NCI-H82 (cell line): ENCODE data around the gene LMF1.
"Not testable (repeated sequence)": the region's sequence is repeated elsewhere in the genome, so short reads cannot be mapped to it uniquely, and the experiment has no call there.

ENCODE experiments used
- DNase-seq: peaks from one replicate; lab custom pipeline; 2025; lab: John Stamatoyannopoulos, UW

The LMF1 gene

DNA sequence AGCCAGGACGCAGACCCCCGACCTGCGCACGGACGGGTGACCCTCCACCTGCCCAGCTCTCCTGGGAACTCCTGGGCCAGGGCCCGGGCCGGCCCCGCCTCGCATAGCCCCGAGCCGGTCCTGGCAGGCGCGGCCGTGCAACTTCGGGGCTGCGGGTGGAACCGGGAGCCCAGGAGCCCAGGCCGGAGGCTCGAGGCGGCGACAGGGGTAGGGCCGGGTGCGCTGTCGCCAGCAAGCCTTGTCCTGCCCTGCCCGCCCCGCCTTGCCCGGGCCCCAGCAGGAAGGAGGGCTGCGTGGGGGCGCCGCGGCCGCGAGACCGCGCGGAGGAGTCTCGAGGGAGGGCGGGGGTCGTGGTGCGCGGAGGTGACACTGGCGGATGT, 408 bp downstream of the LMF1 start:
- no peak for DNase-seq

DNA sequence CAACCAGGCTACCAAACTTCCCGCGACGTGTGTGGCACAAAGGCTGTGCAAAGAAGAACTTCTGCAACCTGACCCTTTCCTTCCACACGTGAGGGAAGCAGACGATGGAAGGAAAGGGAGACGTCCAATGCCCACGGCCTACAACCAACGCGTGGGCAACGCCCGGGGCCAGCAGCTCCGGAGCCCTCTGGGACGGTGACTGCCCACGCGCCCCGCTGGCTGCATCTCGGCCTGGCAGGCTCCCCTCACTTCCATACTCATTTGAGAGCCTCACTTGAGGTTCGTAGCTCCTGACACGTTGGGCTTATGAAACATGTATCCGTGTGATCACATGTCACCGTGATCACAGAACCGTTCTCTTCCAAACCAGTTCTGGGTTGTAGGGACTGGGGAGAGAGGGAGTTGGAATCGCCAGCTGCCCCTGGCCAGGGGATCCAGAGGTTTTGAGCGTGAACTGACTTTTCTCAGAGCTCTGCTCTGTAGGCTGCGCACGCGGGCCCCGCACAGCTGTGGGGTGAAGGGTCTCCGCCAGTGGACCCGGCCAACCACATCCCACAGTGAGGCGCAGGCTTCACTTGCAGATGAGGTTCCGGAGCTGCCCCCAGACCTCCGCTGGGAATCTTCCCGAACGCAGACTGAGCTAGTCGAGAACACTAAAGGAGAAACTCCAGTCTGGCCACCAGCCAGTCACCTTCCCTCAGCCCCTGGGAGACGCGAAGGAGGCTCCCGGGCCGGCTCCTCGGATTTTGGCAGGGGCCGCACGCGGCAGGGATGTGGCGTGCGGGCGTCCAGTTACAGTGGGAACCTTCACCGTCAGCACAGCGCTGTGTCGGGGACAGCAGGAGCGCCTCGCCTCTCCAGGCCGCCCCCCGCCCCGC, 1.0 kb downstream of the LMF1 start:
- DNase-seq: no peak

DNA sequence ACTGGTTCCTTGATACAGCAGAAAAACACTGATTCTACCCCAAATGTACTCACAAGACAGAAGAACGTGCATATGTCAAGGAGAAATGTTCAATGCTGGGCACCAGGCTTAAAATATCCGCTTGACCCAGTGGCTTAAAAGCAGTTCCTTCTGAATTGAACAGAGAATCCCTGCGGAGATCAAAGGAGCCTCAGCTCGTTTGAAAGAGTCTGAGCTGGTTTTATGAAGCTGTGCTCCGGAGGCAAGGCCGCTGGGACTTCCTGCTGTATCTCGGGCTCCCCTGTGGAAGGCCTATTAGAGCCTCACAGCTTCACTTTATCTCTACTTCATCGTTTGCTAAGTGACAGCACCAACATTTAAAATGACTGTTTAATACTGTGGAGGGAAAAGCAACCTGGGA, 2.2 kb downstream of the LMF1 start:
- no peak for DNase-seq

DNA sequence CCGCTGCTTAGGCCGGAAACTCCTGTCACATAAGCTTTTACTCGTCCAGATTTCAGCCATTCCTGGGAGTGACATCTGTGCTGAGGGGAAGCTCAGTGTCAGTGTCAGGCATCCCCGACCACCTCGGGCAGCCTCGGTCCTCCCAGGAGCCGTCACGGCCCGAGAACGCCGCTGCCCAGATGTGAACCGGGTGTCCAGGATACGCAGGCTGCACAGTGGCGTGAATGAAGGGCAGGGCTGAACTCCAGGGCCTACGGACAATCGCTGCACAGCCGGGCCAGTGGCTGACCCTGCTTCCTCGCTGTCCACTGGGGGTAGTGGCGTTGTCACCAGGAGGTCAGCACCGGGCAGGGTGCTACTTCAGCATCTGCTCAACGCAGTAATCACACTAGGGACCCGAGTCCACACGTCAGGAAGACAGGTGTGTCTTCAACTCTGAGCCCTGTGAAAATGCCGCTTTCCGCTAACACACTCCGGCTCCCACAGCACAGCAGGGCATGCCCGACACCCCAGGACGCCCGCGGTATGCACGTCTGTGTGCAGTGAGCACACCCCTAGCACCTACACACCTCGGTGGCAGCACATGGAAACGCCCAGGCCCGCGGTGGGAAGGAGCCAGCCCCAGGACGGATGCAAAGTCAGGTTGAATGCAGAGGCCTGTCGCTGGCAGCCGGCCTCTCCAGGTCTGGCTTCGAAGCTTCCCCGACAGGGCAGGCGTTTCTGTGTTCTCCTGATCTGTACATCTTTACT, 3.1 kb downstream of the LMF1 start:
- no peak for DNase-seq

DNA sequence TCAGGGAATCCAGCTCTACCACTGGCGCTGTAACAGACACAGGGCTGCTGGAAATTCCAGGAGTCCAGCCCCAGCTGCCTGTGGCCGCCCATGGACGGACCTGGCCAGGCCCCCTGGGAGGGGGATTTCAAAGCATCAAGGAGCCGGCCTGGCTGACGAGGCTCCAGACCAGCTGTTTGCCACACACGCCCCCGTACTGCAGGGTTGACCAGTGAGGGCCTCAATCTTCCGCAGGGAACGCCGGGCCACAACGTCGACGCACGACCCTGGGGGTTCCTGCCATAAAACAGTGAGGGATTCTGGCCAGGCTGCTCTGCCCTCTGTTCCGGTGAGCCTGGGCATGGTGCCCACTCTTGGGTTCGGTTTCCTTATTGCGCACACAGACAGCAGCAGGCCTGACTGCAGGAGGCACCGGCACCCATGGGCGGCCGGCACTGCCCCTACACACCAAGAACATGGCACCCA, 3.7 kb downstream of the LMF1 start:
- DNase-seq: no peak

DNA sequence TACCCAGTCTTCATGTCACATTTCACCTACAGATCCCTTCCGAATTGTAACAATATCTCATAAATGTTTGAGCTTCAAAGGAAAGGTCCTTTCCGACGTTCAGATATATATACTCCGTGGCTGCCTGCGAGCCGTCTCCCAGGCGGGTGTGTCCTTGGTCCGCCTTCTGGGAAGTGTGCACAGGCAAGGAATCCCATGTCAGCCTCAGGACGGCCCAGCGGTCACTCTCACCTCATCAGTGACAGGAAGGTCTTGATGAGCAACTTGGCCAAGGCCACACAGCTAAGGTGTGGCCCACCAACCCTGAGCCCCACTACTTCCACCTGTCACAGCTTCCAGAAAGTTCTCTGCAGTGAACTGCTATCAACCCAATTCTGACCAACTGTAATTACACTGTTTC, 4.3 kb downstream of the LMF1 start:
- no peak for DNase-seq

DNA sequence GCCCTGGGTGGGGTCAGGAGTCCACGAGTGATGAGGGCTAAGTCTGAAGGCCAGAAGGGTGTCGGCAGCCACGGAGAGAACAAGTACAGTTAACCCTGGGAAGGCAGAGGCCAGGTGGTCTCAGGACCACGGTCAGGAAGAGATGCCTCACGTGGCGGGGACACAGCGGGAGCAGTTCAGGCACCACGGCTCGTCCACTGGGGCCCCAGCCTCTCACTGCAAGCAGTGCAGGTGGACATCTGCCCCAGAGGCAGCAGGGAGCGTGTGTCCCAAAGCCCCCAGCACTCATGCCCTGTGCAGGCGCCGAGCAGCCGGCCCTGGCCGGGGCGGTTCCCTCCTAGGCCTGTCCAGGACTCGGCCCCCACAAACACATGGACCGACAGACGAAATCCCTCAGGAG, 4.7 kb downstream of the LMF1 start:
- no peak for DNase-seq

DNA sequence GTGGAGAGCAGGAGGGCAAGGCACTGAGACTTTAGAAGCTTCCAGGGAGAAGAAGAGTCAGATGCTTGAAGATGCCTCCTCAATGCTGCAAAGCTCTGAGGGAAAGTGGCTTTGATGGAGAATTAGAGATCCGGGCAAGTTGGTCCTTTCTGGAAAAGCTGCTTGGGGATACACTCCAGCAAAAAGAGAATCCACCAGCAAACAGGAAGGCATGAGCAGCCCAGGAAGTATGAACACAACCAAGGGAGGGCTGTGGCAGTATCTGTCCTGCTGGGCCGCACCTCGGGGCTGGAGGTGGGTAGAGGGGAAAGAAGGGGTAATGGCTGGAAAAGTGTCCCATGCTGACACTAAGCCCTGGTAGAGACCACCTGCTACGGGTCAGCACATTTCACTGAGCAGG, 5.3 kb downstream of the LMF1 start:
- DNase-seq: no peak

DNA sequence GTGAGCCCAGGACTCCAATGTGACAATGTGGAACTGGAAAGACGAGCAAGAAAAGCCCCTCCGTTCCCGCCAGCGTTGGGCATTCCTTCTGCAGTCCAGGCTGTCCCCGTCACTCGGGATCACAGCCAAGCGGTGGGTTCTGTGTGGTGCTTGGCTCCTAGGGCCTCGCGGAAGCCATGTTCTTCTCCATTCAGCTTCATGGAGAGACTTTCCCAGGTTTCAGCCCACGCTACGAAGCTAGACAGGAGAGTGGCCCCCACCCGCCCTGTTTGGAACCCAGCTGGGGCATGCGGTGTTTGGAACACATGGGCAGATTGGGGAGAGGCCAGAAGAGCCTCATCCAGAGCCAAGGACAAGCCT, 5.8 kb downstream of the LMF1 start:
- DNase-seq: no peak

DNA sequence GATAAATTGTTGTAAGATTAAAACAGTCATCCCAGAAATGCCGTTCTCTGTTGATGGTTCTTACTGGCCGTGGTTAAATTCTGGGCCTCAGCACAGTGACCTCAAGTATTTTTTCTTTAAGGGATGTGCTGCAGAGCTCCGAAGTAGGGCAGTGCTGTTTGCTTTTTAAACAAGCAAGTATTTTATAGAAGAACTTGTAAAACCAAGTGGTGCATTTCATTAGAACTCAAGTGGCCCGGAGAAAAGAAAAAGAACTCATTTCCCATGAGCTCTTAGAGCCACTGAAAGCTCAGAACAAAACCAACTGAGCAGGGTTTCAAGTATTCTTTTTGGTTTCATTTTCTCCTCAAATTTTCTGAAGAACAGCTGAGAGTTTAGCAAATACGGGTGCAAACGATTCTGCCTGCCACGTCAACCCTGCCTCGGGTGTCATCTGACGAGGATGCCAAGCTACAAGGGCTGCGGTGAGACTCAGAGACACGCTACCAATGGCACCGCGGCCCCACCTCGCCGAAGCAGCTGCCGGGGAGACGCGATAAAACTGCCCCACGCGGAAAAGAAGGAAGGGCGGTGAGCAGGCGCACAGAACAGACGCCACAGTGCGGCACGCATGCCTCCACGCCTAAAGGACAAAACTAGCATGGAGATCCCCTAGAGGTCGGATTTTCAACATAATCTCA, 6.3 kb downstream of the LMF1 start:
- DNase-seq: no peak

DNA sequence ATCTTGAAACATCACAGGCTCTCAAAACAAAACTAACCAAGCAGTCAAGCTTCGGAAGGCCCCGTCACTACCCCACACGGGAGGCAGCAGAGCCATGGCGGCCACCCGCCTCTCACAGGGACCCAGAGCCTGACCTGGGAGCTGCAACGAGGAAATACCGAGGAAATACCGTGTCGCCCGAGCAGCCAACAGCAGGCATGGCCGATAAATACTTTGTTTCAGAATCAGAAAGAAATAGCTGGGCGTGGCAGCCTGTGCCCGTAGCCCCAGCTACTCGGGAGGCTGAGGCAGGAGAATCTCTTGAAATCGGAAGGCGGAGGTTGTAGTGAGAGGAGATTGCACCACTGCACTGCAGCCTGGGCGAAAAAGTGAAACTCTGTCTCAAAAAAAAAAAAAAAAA, 6.9 kb downstream of the LMF1 start:
- DNase-seq: no peak

DNA sequence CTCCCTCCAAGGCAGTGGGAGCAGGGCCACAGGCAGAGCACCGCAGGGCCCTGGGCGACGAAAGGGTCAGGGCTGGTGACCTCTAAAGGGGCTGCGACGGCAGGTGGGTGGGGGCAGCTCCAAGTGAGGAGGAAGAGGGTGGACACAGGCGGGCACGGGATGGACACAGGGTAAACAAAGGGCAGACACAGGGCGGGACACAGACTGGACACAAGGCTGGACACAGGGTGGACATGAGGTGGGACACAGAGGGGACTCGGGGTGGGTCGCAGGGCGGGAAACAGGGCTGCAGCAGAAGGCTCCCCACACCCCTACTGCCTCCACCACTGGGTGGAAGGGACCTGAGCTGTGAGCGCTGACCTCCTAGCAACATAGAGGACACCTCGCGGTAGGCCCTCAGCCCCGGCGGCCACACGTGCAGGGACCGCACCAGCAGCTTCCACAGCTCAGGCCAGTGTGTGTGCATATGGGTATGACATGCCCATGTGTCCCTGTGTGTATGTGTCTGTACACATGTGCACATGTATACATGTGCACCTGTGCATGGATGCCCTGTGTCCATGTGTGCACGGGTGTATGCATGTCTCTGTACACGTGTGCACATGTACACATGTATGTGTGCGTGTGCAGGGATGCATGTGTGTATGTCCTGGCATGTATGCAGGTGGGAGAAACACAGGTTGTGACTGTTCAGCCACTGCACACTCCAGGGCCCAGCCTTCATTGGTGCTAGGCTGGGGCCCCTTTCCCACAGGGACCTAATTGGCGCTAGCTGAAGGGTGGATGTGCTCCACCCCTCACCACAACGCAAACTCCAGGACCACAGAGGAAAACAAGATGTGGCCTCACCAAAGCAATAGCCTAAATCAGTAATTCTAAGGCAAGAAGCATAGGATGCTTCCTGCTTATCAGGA, 7.6 kb downstream of the LMF1 start:
- DNase-seq: no peak

DNA sequence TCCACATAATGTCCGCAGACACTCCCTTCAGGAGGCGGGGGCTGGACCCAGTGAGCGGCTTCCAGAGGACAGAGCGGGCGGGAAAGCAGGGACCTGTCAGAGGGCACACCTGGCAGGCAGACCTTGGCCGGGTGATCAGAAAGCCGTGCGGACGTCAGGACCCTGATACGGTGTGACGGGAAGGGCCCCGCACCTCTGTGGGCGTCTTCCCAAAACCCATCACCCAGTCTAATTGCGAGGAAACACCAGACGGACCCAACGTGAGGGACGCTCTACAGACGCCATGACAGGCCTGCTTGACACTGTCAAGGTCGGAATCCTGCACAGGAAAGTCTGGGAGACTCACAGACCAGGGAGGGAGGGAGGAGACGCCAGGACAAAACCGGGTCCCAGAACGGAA, 8.4 kb downstream of the LMF1 start:
- no peak for DNase-seq

DNA sequence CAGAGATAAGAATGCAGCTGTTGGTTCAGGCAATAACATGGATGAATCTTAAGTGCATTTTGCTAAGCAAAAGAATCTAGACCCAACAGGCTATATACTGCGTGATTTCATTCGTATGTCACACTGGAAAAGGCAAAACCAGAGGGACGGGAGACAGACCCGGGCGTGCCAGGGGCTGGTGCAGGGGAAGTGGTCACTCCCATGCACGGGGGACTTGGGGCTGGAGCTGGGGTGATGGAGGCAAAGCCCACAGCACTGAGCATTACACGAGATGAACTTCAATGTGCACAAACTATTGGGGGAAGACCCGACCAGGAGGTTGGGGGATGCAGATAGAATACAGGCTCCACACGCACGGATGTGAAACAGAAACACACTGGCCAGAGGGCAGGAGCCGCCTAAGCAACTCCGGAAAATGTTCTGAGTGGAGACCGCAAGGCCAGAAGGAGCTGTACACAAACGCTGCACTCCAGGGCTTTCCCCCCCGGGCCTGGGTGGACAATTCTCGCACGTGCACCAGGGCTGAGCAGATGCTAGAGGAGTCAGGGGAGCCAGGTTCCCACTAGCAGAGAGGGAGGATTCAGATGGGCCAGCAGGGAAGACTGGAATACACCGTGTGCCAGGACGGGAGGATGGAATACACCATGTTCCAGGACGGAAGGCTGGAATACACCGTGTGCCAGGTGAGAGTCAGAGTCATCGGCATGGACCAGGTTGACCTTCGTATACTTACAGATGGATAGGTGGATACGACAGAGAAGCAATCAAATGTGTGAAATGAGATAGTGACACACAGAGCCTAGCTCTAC, 11.3 kb downstream of the LMF1 start:
- DNase-seq: no peak

DNA sequence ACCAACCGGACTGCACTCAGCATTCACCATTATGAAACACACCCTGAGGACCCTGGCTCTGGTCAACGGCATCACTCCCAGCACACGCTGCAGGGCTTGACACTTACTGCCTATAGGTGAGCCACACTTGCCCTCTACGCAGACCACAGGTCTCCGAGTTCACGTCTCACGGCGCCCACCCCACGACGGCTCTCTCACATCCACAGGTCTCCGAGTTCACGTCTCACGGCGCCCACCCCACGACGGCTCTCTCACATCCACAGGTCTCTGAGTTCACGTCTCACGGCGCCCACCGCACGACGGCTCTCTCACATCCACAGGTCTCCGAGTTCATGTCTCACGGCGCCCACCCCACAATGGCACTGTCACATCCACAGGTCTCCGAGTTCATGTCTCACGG, 15.0 kb downstream of the LMF1 start:
- DNase-seq: not testable (repeated sequence)

DNA sequence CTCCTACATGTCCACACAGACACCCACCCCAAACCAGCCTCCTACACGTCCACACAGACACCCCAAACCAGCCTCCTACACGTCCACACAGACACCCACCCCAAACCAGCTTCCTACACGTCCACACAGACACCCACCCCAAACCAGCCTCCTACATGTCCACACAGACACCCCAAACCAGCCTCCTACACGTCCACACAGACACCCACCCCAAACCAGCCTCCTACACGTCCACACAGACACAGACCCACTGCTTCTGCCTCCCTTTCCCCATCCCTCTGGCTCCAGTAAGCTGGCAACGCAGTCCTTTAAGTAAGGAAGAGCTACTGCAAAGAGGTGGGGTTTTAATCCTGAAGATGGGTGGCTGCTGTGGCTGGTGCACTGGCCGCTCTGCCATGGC, 17.0 kb downstream of the LMF1 start:
- DNase-seq: not testable (repeated sequence)

DNA sequence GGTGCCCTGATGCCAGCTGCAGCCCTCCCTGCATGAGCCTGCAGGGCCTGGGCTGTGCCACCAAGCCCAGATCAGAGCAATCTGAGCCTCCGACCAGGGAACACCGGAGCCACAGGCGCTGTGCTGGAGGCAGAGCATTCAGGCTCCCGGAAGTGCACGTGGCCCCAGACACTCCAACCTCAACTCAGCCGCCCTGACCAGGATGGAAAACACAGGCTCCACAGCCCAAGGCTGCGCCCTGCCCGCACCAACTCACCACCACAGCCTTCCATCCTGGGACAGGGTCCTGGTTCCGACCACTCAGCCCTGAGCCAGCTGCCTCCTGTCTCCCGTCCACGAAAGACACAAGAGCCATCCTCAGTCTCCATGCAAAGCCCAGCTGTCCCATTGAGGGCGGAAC, 18.5 kb downstream of the LMF1 start:
- no peak for DNase-seq

DNA sequence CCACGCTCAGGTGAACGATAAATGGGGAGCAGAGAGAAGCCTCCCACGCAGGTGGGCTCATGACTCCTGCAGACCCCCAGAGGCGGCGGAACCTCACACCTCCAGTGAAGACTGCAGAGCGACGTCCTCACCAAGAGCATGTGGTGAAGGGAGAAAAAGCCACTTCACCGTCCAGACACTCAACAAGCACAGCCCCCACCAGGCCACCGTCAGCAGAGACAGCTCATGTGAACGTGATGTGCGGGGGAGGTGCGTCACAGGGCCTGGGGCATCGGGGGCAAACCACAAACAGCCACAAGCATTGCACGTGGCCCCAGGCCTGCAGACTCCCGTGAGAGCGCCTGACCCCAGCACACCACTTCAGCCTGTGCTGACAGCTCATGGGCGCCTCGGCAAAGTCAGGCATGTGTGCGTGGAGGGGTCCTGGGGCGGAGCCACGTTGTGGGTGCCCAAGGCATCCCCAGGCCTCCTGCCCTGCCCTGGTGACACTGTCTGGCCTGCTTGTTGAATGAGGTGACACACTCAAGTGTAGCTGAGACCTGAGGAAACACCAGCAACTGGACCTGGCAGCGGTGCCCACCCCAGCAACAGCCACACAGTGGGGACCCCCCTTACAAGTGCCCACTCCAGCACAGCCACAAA, 19.0 kb downstream of the LMF1 start:
- no peak for DNase-seq

DNA sequence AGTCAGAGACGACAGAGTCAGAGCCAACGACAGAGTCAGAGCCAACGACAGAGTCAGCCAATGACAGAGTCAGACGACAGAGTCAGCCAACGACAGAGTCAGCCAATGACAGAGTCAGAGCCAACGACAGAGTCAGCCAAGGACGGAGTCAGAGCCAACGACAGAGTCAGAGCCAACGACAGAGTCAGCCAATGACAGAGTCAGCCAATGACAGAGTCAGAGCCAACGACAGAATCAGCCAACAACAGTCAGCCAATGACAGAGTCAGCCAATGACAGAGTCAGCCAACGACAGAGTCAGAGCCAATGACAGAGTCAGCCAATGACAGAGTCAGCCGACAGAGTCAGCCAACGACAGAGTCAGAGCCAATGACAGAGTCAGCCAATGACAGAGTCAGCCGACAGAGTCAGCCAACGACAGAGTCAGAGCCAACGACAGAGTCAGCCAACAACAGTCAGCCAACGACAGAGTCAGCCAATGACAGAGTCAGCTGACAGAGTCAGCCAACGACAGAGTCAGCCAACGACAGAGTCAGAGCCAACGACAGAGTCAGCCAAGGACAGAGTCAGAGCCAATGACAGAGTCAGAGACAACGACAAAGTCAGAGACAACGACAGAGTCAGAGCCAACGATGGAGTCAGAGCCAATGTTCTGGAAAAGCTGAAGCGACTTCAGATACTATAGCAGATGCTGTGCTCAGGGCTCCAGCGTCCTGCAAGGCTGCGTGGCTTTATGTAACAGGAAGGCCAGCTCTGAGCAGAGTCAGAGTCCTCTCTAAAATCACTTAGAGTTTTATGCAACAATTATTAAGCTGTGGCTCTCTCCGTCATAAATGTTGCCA, 19.8 kb downstream of the LMF1 start:
- DNase-seq: not testable (repeated sequence)

DNA sequence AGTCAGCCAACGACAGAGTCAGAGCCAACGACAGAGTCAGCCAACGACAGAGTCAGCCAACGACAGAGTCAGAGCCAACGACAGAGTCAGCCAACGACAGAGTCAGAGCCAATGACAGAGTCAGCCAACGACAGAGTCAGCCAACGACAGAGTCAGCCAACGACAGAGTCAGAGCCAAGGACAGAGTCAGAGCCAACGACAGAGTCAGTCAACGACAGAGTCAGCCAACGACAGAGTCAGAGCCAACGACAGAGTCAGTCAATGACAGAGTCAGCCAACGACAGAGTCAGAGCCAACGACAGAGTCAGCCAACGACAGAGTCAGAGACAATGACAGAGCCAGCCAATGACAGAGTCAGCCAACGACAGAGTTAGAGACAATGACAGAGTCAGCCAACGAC, 22.0 kb downstream of the LMF1 start:
- DNase-seq: not testable (repeated sequence)
